ENCODE results near the gene ZNF236. TPM values are rescaled to one million over a fixed set of nuclear protein-coding genes. Genes with fewer than 3 reads are reported as not detected.

Gene ZNF236
- total RNA-seq, 1 experiment from 2014 or later: 27.1 TPM

GRCh38 chr18:76994086-76994654 lies 171.8 kb downstream of the ZNF236 start:
- Histone ChIP-seq H3K9ac (ENCODE audit: low read length) (no peak overlapping the region), H3K9me2 (replicated peaks; ENCODE audit: insufficient read depth, low read length) (no peaks in the 10 kb centered on the region), H3K4me3 (ENCODE audit: low read length) (no peak overlapping the region), H3K4me1 (ENCODE audit: low read length) (peaks cover 55% of the 10 kb centered on the region), H3K27me3 (ENCODE audit: low read length) (no peaks in the 10 kb centered on the region), H3K4me2 (ENCODE audit: low read depth, low read length, poor library complexity, severe bottlenecking) (no peak overlapping the region), H3K27ac (ENCODE audit: low read length) (peak overlapping the region; percentile 44), H2AFZ (ENCODE audit: low read length) (no peak overlapping the region), H3K79me2 (ENCODE audit: low read length) (no peaks in the 10 kb centered on the region), H4K20me1 (ENCODE audit: insufficient read depth, low read depth, low read length) (no peaks in the 10 kb centered on the region), H3K9me3 (ENCODE audit: low read length) (no peaks in the 10 kb centered on the region), H3K36me3 (ENCODE audit: insufficient read depth, low read length) (no peaks in the 10 kb centered on the region)
- no peak for DNase-seq

GRCh38 chr18:76995896-76996295 lies 173.5 kb downstream of the ZNF236 start:
- Histone ChIP-seq H3K4me3 (ENCODE audit: low read length) (no peak overlapping the region), H3K36me3 (ENCODE audit: insufficient read depth, low read length) (no peaks in the 10 kb centered on the region), H3K4me2 (ENCODE audit: low read depth, low read length, poor library complexity, severe bottlenecking) (no peak overlapping the region), H3K4me1 (ENCODE audit: low read length) (peaks cover 53% of the 10 kb centered on the region), H3K79me2 (ENCODE audit: low read length) (no peaks in the 10 kb centered on the region), H3K9me3 (ENCODE audit: low read length) (no peaks in the 10 kb centered on the region), H3K9ac (ENCODE audit: low read length) (no peak overlapping the region), H3K9me2 (replicated peaks; ENCODE audit: insufficient read depth, low read length) (no peaks in the 10 kb centered on the region), H3K27ac (ENCODE audit: low read length) (peak overlapping the region; percentile 21; the same call in 1 of the 2 replicates), H3K27me3 (ENCODE audit: low read length) (no peaks in the 10 kb centered on the region), H4K20me1 (ENCODE audit: insufficient read depth, low read depth, low read length) (no peaks in the 10 kb centered on the region), H2AFZ (ENCODE audit: low read length) (no peak overlapping the region)
- no peak for DNase-seq

- H3K36me3 ChIP-seq (ENCODE audit: insufficient read depth, low read length): no peaks in the 10 kb centered on the region
- no peak overlapping the region for H3K4me3 ChIP-seq (ENCODE audit: low read length)
- no peaks in the 10 kb centered on the region for H4K20me1 ChIP-seq (ENCODE audit: insufficient read depth, low read depth, low read length)
- no peak for DNase-seq
- no peaks in the 10 kb centered on the region for H3K9me3 ChIP-seq (ENCODE audit: low read length)
- no peak overlapping the region for H3K27ac ChIP-seq (ENCODE audit: low read length)
- H3K79me2 ChIP-seq (ENCODE audit: low read length): no peaks in the 10 kb centered on the region
- no peaks in the 10 kb centered on the region for H3K27me3 ChIP-seq (ENCODE audit: low read length)
- no peaks in the 10 kb centered on the region for H3K9me2 ChIP-seq (replicated peaks; ENCODE audit: insufficient read depth, low read length)
- H3K4me2 ChIP-seq (ENCODE audit: low read depth, low read length, poor library complexity, severe bottlenecking): no peak overlapping the region
- no peak overlapping the region for H3K9ac ChIP-seq (ENCODE audit: low read length)
- peaks cover 57% of the 10 kb centered on the region for H3K4me1 ChIP-seq (ENCODE audit: low read length)
- no peak overlapping the region for H2AFZ ChIP-seq (ENCODE audit: low read length)
Measured at GRCh38 chr18:76996429-76996828, 174.1 kb downstream of the ZNF236 start.

GRCh38 chr18:76997951-76998808 lies 175.8 kb downstream of the ZNF236 start:
- no peak for DNase-seq
- Histone ChIP-seq H3K4me2 (ENCODE audit: low read depth, low read length, poor library complexity, severe bottlenecking) (no peak overlapping the region), H3K9ac (ENCODE audit: low read length) (no peak overlapping the region), H3K4me1 (ENCODE audit: low read length) (peaks cover 72% of the 10 kb centered on the region), H4K20me1 (ENCODE audit: insufficient read depth, low read depth, low read length) (no peaks in the 10 kb centered on the region), H3K27ac (ENCODE audit: low read length) (no peak overlapping the region), H3K27me3 (ENCODE audit: low read length) (no peaks in the 10 kb centered on the region), H3K36me3 (ENCODE audit: insufficient read depth, low read length) (no peaks in the 10 kb centered on the region), H3K9me2 (replicated peaks; ENCODE audit: insufficient read depth, low read length) (no peaks in the 10 kb centered on the region), H3K9me3 (ENCODE audit: low read length) (no peaks in the 10 kb centered on the region), H3K79me2 (ENCODE audit: low read length) (no peaks in the 10 kb centered on the region), H2AFZ (ENCODE audit: low read length) (no peak overlapping the region), H3K4me3 (ENCODE audit: low read length) (no peak overlapping the region)

- Histone ChIP-seq H3K27ac (ENCODE audit: low read length) (no peak overlapping the region), H2AFZ (ENCODE audit: low read length) (no peak overlapping the region), H3K4me2 (ENCODE audit: low read depth, low read length, poor library complexity, severe bottlenecking) (no peak overlapping the region), H3K4me3 (ENCODE audit: low read length) (no peak overlapping the region), H3K79me2 (ENCODE audit: low read length) (no peaks in the 10 kb centered on the region), H3K9ac (ENCODE audit: low read length) (no peak overlapping the region), H3K36me3 (ENCODE audit: insufficient read depth, low read length) (no peaks in the 10 kb centered on the region), H3K9me3 (ENCODE audit: low read length) (no peaks in the 10 kb centered on the region), H4K20me1 (ENCODE audit: insufficient read depth, low read depth, low read length) (no peaks in the 10 kb centered on the region), H3K4me1 (ENCODE audit: low read length) (peaks cover 76% of the 10 kb centered on the region), H3K9me2 (replicated peaks; ENCODE audit: insufficient read depth, low read length) (no peaks in the 10 kb centered on the region), H3K27me3 (ENCODE audit: low read length) (no peaks in the 10 kb centered on the region)
- DNase-seq: no peak
Measured at GRCh38 chr18:76999077-76999476, 176.7 kb downstream of the ZNF236 start.

- H3K9ac ChIP-seq (ENCODE audit: low read length): peak overlapping the region; percentile 36
- no peaks in the 10 kb centered on the region for H3K9me2 ChIP-seq (replicated peaks; ENCODE audit: insufficient read depth, low read length)
- H3K36me3 ChIP-seq (ENCODE audit: insufficient read depth, low read length): no peaks in the 10 kb centered on the region
- H2AFZ ChIP-seq (ENCODE audit: low read length): no peak overlapping the region
- peak; percentile 87 for DNase-seq
- H4K20me1 ChIP-seq (ENCODE audit: insufficient read depth, low read depth, low read length): no peaks in the 10 kb centered on the region
- peak overlapping the region; percentile 44 for H3K4me2 ChIP-seq (ENCODE audit: low read depth, low read length, poor library complexity, severe bottlenecking)
- peaks cover 81% of the 10 kb centered on the region for H3K4me1 ChIP-seq (ENCODE audit: low read length)
- H3K27ac ChIP-seq (ENCODE audit: low read length): peak overlapping the region; percentile 95
- H3K79me2 ChIP-seq (ENCODE audit: low read length): no peaks in the 10 kb centered on the region
- H3K4me3 ChIP-seq (ENCODE audit: low read length): no peak overlapping the region
- H3K9me3 ChIP-seq (ENCODE audit: low read length): no peaks in the 10 kb centered on the region
- no peaks in the 10 kb centered on the region for H3K27me3 ChIP-seq (ENCODE audit: low read length)
Measured at GRCh38 chr18:77000527-77000926, 178.2 kb downstream of the ZNF236 start.

- Histone ChIP-seq H3K36me3 (ENCODE audit: insufficient read depth, low read length) (no peaks in the 10 kb centered on the region), H3K27ac (ENCODE audit: low read length) (peak overlapping the region; percentile 95), H4K20me1 (ENCODE audit: insufficient read depth, low read depth, low read length) (no peaks in the 10 kb centered on the region), H3K79me2 (ENCODE audit: low read length) (no peaks in the 10 kb centered on the region), H3K4me2 (ENCODE audit: low read depth, low read length, poor library complexity, severe bottlenecking) (no peak overlapping the region), H2AFZ (ENCODE audit: low read length) (no peak overlapping the region), H3K9me2 (replicated peaks; ENCODE audit: insufficient read depth, low read length) (no peaks in the 10 kb centered on the region), H3K9me3 (ENCODE audit: low read length) (no peaks in the 10 kb centered on the region), H3K27me3 (ENCODE audit: low read length) (no peaks in the 10 kb centered on the region), H3K4me1 (ENCODE audit: low read length) (peaks cover 81% of the 10 kb centered on the region), H3K4me3 (ENCODE audit: low read length) (no peak overlapping the region), H3K9ac (ENCODE audit: low read length) (no peak overlapping the region)
- DNase-seq: no peak
Measured at GRCh38 chr18:77001041-77001440, 178.7 kb downstream of the ZNF236 start.

GRCh38 chr18:77001979-77002378 lies 179.6 kb downstream of the ZNF236 start:
- peaks cover 78% of the 10 kb centered on the region for H3K4me1 ChIP-seq (ENCODE audit: low read length)
- DNase-seq: peak; percentile 90
- H2AFZ ChIP-seq (ENCODE audit: low read length): peak overlapping the region; percentile 46; the same call in 1 of the 2 replicates
- H3K4me2 ChIP-seq (ENCODE audit: low read depth, low read length, poor library complexity, severe bottlenecking): peak overlapping the region; percentile 71
- H4K20me1 ChIP-seq (ENCODE audit: insufficient read depth, low read depth, low read length): no peaks in the 10 kb centered on the region
- H3K4me3 ChIP-seq (ENCODE audit: low read length): peak overlapping the region; percentile 35
- no peaks in the 10 kb centered on the region for H3K9me2 ChIP-seq (replicated peaks; ENCODE audit: insufficient read depth, low read length)
- H3K79me2 ChIP-seq (ENCODE audit: low read length): no peaks in the 10 kb centered on the region
- H3K36me3 ChIP-seq (ENCODE audit: insufficient read depth, low read length): no peaks in the 10 kb centered on the region
- H3K27ac ChIP-seq (ENCODE audit: low read length): peak overlapping the region; percentile 95
- peak overlapping the region; percentile 56 for H3K9ac ChIP-seq (ENCODE audit: low read length)
- H3K27me3 ChIP-seq (ENCODE audit: low read length): no peaks in the 10 kb centered on the region
- H3K9me3 ChIP-seq (ENCODE audit: low read length): no peaks in the 10 kb centered on the region

Data from Karpas-422 (cell line).